OCI-M2 (cell line): ENCODE data around the gene PCDHB3.
"Not testable (repeated sequence)": the region's sequence is repeated elsewhere in the genome, so short reads cannot be mapped to it uniquely, and the experiment has no call there.

Source experiments
- DNase-seq: peaks from one replicate; lab custom pipeline; 2025; ENCODE audit not compliant: unreplicated experiment; lab: John Stamatoyannopoulos, UW

Gene PCDHB3

DNA sequence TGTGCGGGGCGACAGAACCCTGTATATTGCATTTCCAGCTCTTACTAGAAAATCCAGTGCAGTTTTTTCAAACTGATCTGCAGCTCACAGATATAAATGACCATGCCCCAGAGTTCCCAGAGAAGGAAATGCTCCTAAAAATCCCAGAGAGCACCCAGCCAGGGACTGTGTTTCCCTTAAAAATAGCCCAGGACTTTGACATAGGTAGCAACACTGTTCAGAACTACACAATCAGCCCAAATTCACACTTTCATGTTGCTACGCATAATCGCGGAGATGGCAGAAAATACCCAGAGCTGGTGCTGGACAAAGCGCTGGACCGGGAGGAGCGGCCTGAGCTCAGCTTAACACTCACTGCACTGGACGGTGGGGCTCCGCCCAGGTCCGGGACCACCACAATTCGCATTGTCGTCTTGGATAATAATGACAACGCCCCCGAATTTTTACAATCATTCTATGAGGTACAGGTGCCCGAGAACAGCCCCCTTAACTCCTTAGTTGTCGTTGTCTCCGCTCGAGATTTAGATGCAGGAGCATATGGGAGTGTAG lies 35.5 kb downstream of the PCDHB3 start:
- DNase-seq, result no peak

DNA sequence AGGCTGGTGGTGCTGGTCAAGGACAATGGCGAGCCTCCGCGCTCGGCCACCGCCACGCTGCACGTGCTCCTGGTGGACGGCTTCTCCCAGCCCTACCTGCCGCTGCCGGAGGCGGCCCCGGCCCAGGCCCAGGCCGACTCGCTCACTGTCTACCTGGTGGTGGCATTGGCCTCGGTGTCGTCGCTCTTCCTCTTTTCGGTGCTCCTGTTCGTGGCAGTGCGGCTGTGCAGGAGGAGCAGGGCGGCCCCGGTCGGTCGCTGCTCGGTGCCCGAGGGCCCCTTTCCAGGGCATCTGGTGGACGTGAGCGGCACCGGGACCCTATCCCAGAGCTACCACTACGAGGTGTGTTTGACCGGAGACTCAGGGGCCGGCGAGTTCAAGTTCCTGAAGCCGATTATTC lies 37.1 kb downstream of the PCDHB3 start:
- DNase-seq, result not testable (repeated sequence)

DNA sequence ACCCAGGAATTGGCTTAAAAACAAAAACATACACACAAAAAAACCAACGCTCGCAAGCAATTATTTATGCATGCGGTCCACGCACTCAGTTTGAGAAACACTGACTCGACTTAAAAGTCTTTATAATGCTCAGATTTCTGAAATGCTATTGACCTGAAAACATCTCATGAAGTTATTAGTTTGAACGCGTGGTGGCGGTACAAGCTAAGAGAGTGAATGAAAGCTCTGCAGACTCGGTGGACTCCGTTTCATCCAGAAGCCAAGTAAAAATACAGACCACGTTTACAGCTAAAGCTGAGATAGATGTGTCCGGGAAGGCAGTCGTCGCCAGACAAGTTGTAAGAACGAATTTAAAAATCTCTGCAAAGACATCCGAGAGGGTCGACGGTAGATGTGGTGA lies 49.5 kb downstream of the PCDHB3 start, which contains the start of gene PCDHB6:
Gene PCDHB6, plus strand, starts transcription at position 246 of the 400 bp plus-strand sequence. CDS start 201 bp downstream, outside the sequence.
- DNase-seq, result no peak

DNA sequence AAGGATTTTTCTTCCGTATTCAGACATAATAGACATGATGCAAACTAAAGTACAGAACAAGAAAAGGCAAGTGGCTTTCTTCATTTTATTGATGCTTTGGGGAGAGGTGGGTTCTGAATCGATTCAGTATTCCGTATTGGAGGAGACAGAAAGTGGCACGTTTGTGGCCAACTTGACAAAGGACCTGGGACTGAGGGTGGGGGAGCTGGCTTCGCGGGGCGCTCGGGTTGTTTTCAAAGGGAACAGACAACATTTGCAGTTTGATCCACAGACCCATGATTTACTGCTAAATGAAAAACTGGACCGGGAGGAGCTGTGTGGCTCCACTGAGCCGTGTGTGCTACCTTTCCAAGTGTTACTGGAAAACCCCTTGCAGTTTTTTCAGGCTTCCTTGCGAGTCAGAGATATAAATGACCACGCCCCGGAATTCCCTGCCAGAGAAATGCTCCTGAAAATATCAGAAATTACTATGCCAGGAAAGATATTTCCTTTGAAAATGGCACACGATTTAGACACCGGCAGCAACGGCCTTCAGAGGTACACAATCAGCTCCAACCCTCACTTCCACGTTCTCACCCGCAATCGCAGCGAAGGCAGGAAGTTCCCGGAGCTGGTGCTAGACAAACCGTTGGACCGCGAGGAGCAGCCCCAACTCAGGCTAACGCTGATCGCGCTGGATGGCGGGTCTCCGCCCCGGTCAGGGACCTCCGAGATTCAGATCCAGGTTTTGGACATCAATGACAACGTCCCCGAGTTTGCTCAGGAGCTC lies 50.1 kb downstream of the PCDHB3 start:
- DNase-seq, result no peak

DNA sequence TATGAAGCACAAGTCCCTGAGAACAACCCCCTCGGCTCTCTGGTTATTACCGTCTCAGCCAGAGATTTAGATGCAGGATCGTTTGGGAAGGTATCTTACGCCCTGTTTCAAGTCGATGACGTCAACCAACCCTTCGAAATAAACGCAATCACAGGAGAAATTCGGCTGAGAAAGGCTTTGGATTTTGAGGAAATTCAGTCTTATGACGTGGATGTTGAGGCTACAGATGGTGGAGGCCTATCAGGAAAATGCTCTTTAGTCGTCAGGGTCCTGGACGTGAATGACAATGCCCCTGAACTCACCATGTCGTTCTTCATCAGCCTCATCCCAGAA lies 50.7 kb downstream of the PCDHB3 start:
- DNase-seq, result no peak

DNA sequence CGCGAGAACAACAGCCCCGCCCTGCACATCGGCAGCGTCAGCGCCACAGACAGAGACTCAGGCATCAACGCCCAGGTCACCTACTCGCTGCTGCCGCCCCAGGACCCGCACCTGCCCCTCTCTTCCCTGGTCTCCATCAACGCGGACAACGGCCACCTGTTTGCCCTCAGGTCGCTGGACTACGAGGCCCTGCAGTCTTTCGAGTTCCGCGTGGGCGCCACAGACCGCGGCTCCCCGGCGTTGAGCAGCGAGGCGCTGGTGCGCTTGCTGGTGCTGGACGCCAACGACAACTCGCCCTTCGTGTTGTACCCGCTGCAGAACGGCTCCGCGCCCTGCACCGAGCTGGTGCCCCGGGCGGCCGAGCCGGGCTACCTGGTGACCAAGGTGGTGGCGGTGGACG lies 51.4 kb downstream of the PCDHB3 start:
- DNase-seq, result not testable (repeated sequence)

DNA sequence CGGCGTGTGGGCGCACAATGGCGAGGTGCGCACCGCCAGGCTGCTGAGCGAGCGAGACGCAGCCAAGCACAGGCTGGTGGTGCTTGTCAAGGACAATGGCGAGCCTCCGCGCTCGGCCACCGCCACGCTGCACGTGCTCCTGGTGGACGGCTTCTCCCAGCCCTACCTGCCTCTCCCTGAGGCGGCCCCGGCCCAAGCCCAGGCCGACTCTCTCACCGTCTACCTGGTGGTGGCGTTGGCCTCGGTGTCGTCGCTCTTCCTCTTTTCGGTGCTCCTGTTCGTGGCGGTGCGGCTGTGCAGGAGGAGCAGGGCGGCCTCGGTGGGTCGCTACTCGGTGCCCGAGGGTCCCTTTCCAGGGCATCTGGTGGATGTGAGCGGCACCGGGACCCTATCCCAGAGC lies 51.8 kb downstream of the PCDHB3 start:
- DNase-seq, result not testable (repeated sequence)
